Measurements from ENCODE around the gene UPF3A.

UPF3A gene

GRCh38 chr13:114281351-114282040 is at the start of gene UPF3A:
Gene UPF3A, plus strand, starts transcription at chr13:114281601. Its CDS starts 39 bp downstream, at chr13:114281640.
- Histone ChIP-seq H3K36me3 (ENCODE audit: control insufficient read depth, insufficient read depth, low read length) (peaks cover 59% of the 10 kb centered on the region), H3K4me3 (ENCODE audit: low read depth, low read length) (peak within 1 kb of the TSS; percentile 97), H3K27ac (ENCODE audit: low read depth, low read length) (peak within 1 kb of the TSS; percentile 100)

GRCh38 chr13:114231886-114232285 is 49.5 kb upstream of the UPF3A start:
- H3K4me1 ChIP-seq (ENCODE audit: control insufficient read depth, insufficient read depth, low read length) = peaks cover 62% of the 10 kb centered on the region
- H3K9ac ChIP-seq (ENCODE audit: low read depth, low read length) = no peak overlapping the region
- no peaks in the 10 kb centered on the region for H3K9me3 ChIP-seq (ENCODE audit: control insufficient read depth, insufficient read depth, low read length)
- no peak overlapping the region for H3K4me3 ChIP-seq (ENCODE audit: low read depth, low read length)
- no peak overlapping the region for H3K27ac ChIP-seq (ENCODE audit: low read depth, low read length)
- peaks cover 5% of the 10 kb centered on the region for H3K36me3 ChIP-seq (ENCODE audit: control insufficient read depth, insufficient read depth, low read length)
- H3K27me3 ChIP-seq (ENCODE audit: control insufficient read depth, insufficient read depth, low read length) = no peaks in the 10 kb centered on the region

More at GRCh38 chr13:114281351-114282040, at the start of gene UPF3A:
- peak within 1 kb of the TSS; percentile 100 for H3K9ac ChIP-seq (ENCODE audit: low read depth, low read length)
- H3K4me1 ChIP-seq (ENCODE audit: control insufficient read depth, insufficient read depth, low read length) = peaks cover 3% of the 10 kb centered on the region; the same call in 1 of the 2 replicates
- H3K9me3 ChIP-seq (ENCODE audit: control insufficient read depth, insufficient read depth, low read length) = no peaks in the 10 kb centered on the region
- no peaks in the 10 kb centered on the region for H3K27me3 ChIP-seq (ENCODE audit: control insufficient read depth, insufficient read depth, low read length)

GRCh38 chr13:114234266-114234644 is 47.1 kb upstream of the UPF3A start:
- peak overlapping the region; percentile 76 for H3K27ac ChIP-seq (ENCODE audit: low read depth, low read length)
- H3K4me3 ChIP-seq (ENCODE audit: low read depth, low read length) = peak overlapping the region; percentile 87
- peaks cover 38% of the 10 kb centered on the region for H3K4me1 ChIP-seq (ENCODE audit: control insufficient read depth, insufficient read depth, low read length)
- H3K36me3 ChIP-seq (ENCODE audit: control insufficient read depth, insufficient read depth, low read length) = peaks cover 29% of the 10 kb centered on the region
- no peaks in the 10 kb centered on the region for H3K9me3 ChIP-seq (ENCODE audit: control insufficient read depth, insufficient read depth, low read length)
- no peaks in the 10 kb centered on the region for H3K27me3 ChIP-seq (ENCODE audit: control insufficient read depth, insufficient read depth, low read length)
- H3K9ac ChIP-seq (ENCODE audit: low read depth, low read length) = no peak overlapping the region

- H3K9me3 ChIP-seq (ENCODE audit: control insufficient read depth, insufficient read depth, low read length) = no peaks in the 10 kb centered on the region
- H3K9ac ChIP-seq (ENCODE audit: low read depth, low read length) = peak within 1 kb of the TSS; percentile 60
- H3K4me3 ChIP-seq (ENCODE audit: low read depth, low read length) = peak within 1 kb of the TSS; percentile 87
- H3K27me3 ChIP-seq (ENCODE audit: control insufficient read depth, insufficient read depth, low read length) = no peaks in the 10 kb centered on the region
- H3K27ac ChIP-seq (ENCODE audit: low read depth, low read length) = peak within 1 kb of the TSS; percentile 76
- H3K4me1 ChIP-seq (ENCODE audit: control insufficient read depth, insufficient read depth, low read length) = peaks cover 33% of the 10 kb centered on the region
- H3K36me3 ChIP-seq (ENCODE audit: control insufficient read depth, insufficient read depth, low read length) = peaks cover 34% of the 10 kb centered on the region
These were observed 46.6 kb upstream of the UPF3A start, which contains the start of gene CDC16 for GRCh38 chr13:114234645-114235421. Gene CDC16, plus strand, starts transcription at chr13:114234897. Its CDS starts 188 bp downstream, at chr13:114235085.

GRCh38 chr13:114235697-114236096 is 45.7 kb upstream of the UPF3A start:
- peaks cover 43% of the 10 kb centered on the region for H3K36me3 ChIP-seq (ENCODE audit: control insufficient read depth, insufficient read depth, low read length)
- H3K4me3 ChIP-seq (ENCODE audit: low read depth, low read length) = peak overlapping the region; percentile 87
- H3K27ac ChIP-seq (ENCODE audit: low read depth, low read length) = peak overlapping the region; percentile 76
- no peaks in the 10 kb centered on the region for H3K9me3 ChIP-seq (ENCODE audit: control insufficient read depth, insufficient read depth, low read length)
- H3K4me1 ChIP-seq (ENCODE audit: control insufficient read depth, insufficient read depth, low read length) = peaks cover 24% of the 10 kb centered on the region
- no peaks in the 10 kb centered on the region for H3K27me3 ChIP-seq (ENCODE audit: control insufficient read depth, insufficient read depth, low read length)
- peak overlapping the region; percentile 60; the same call in 1 of the 2 replicates for H3K9ac ChIP-seq (ENCODE audit: low read depth, low read length)

- H3K27me3 ChIP-seq (ENCODE audit: control insufficient read depth, insufficient read depth, low read length) = no peaks in the 10 kb centered on the region
- no peaks in the 10 kb centered on the region for H3K9me3 ChIP-seq (ENCODE audit: control insufficient read depth, insufficient read depth, low read length)
- no peak overlapping the region for H3K27ac ChIP-seq (ENCODE audit: low read depth, low read length)
- H3K9ac ChIP-seq (ENCODE audit: low read depth, low read length) = no peak overlapping the region
- peaks cover 21% of the 10 kb centered on the region for H3K4me1 ChIP-seq (ENCODE audit: control insufficient read depth, insufficient read depth, low read length)
- peaks cover 48% of the 10 kb centered on the region for H3K36me3 ChIP-seq (ENCODE audit: control insufficient read depth, insufficient read depth, low read length)
- peak overlapping the region; percentile 87 for H3K4me3 ChIP-seq (ENCODE audit: low read depth, low read length)
These were observed 45.2 kb upstream of the UPF3A start for GRCh38 chr13:114236227-114236626.

GRCh38 chr13:114237415-114238112 is 43.8 kb upstream of the UPF3A start:
- Histone ChIP-seq H3K9ac (ENCODE audit: low read depth, low read length) (no peak overlapping the region), H3K36me3 (ENCODE audit: control insufficient read depth, insufficient read depth, low read length) (peaks cover 62% of the 10 kb centered on the region), H3K9me3 (ENCODE audit: control insufficient read depth, insufficient read depth, low read length) (no peaks in the 10 kb centered on the region), H3K27ac (ENCODE audit: low read depth, low read length) (no peak overlapping the region), H3K4me1 (ENCODE audit: control insufficient read depth, insufficient read depth, low read length) (peaks cover 21% of the 10 kb centered on the region), H3K4me3 (ENCODE audit: low read depth, low read length) (no peak overlapping the region), H3K27me3 (ENCODE audit: control insufficient read depth, insufficient read depth, low read length) (no peaks in the 10 kb centered on the region)

GRCh38 chr13:114241918-114242317 is 39.5 kb upstream of the UPF3A start:
- no peaks in the 10 kb centered on the region for H3K27me3 ChIP-seq (ENCODE audit: control insufficient read depth, insufficient read depth, low read length)
- no peak overlapping the region for H3K9ac ChIP-seq (ENCODE audit: low read depth, low read length)
- H3K9me3 ChIP-seq (ENCODE audit: control insufficient read depth, insufficient read depth, low read length) = no peaks in the 10 kb centered on the region
- H3K4me1 ChIP-seq (ENCODE audit: control insufficient read depth, insufficient read depth, low read length) = peaks cover 11% of the 10 kb centered on the region
- peaks cover 100% of the 10 kb centered on the region for H3K36me3 ChIP-seq (ENCODE audit: control insufficient read depth, insufficient read depth, low read length)
- H3K4me3 ChIP-seq (ENCODE audit: low read depth, low read length) = no peak overlapping the region
- no peak overlapping the region for H3K27ac ChIP-seq (ENCODE audit: low read depth, low read length)

- Histone ChIP-seq H3K4me1 (ENCODE audit: control insufficient read depth, insufficient read depth, low read length) (peaks cover 11% of the 10 kb centered on the region), H3K27me3 (ENCODE audit: control insufficient read depth, insufficient read depth, low read length) (no peaks in the 10 kb centered on the region), H3K9me3 (ENCODE audit: control insufficient read depth, insufficient read depth, low read length) (no peaks in the 10 kb centered on the region), H3K4me3 (ENCODE audit: low read depth, low read length) (no peak overlapping the region), H3K27ac (ENCODE audit: low read depth, low read length) (no peak overlapping the region), H3K36me3 (ENCODE audit: control insufficient read depth, insufficient read depth, low read length) (peaks cover 100% of the 10 kb centered on the region), H3K9ac (ENCODE audit: low read depth, low read length) (no peak overlapping the region)
These were observed 37.4 kb upstream of the UPF3A start for GRCh38 chr13:114243971-114244370.

- H3K9ac ChIP-seq (ENCODE audit: low read depth, low read length) = no peak overlapping the region
- peaks cover 11% of the 10 kb centered on the region for H3K4me1 ChIP-seq (ENCODE audit: control insufficient read depth, insufficient read depth, low read length)
- no peaks in the 10 kb centered on the region for H3K27me3 ChIP-seq (ENCODE audit: control insufficient read depth, insufficient read depth, low read length)
- no peak overlapping the region for H3K4me3 ChIP-seq (ENCODE audit: low read depth, low read length)
- no peak overlapping the region for H3K27ac ChIP-seq (ENCODE audit: low read depth, low read length)
- H3K36me3 ChIP-seq (ENCODE audit: control insufficient read depth, insufficient read depth, low read length) = peaks cover 100% of the 10 kb centered on the region
- no peaks in the 10 kb centered on the region for H3K9me3 ChIP-seq (ENCODE audit: control insufficient read depth, insufficient read depth, low read length)
These were observed 36.8 kb upstream of the UPF3A start for GRCh38 chr13:114244637-114245036.

Measured in HUES48 (cell line).